NCI-H1436 (cell line): ENCODE data around the gene SURF6.
"Not testable (repeated sequence)": the region's sequence is repeated elsewhere in the genome, so short reads cannot be mapped to it uniquely, and the experiment has no call there.

ENCODE experiments used
- DNase-seq: peaks from one replicate; lab custom pipeline; 2025; lab: John Stamatoyannopoulos, UW

Gene SURF6

DNA sequence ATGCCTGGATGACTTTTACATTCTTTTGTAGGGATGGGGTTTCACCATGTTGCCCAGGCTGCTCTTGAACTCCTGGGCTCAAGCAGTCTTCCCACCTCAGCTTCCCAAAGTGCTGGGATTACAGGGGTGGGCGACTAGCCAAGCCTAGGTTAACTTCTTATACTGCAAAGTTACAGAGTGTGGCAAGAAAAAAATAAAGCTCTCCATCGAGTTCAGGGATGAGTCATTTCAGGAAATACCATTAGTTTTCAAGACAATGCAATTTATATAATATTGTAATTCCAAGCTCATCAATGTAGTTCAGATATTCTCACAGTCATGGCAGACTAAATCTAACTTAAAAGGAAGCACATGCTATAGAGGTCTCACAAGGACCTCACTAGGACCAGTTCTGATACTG, 49.5 kb downstream of the SURF6 start:
- DNase-seq, result no peak

DNA sequence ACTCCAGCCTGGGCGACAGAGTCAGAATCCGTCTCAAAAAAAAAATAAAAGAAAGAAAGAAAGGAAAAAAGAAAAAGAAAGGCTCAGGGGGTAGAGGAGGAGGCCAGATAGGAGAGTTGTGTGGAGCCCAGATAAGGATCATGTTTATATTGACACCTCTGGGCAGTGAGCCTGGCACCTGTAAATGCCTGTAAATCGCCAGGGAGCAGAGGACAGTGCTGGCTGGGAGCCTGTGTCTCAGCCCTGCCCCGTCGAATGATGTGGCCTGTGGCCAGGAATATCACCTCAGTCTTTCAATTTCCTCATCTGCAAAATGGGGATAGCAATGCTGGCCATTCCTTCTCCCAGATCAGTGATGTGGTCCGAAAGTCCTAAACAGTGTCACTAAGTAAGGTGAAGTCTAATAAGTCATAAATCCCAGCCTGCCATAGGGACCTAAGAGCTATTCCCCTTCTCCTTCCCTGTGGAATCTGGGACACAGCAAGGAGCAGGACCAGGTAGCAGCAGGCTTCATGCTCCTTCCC, 50.7 kb downstream of the SURF6 start:
- no peak for DNase-seq

DNA sequence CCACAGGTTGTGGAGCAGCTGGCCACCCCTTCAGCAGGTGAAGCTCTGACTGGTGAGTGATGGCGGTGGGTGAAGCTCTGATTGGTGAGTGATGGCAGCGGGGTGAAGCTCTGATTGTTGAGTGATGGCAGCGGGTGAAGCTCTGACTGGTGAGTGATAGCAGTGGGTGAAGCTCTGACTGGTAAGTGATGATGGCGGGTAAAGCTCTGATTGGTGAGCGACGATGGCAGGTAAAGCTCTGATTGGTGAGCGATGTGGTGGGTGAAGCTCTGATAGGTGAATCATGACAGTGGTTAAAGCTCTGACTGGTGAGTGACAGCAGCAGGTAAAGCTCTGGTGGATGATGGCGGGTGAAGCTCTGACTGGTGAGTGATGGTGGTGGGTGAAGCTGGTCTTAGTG, 51.6 kb downstream of the SURF6 start:
- DNase-seq, result no peak

DNA sequence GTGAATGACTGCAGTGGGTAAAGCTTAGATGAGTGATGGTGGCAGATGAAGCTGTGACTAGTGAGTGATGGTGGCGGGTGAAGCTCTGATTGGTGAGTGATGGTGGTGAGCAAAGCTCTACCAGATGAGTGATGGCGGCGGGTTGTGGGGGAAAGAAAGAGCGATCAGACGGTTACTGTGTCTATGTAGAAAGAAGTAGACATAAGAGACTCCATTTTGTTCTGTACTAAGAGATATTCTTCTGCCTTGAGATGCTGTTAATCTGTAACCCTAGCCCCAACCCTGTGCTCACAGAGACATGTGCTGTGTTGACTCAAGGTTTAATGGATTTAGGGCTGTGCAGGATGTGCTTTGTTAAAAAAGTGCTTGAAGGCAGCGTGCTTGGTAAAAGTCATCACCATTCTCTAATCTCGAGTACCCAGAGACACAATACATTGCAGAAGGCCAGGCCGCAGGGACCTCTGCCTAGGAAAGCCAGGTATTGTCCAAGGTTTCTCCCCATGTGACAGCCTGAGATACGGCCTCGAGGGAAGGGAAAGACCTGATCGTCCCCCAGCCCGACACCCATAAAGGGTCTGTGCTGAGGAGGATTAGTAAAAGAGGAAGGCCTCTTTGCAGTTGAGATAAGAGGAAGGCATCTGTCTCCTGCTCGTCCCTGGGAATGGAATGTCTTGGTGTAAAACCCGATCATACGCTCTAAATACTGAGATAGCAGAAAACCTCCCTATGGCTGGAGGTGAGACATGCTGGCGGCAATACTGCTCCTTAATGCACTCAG, 52.5 kb downstream of the SURF6 start:
- not testable (repeated sequence) for DNase-seq

DNA sequence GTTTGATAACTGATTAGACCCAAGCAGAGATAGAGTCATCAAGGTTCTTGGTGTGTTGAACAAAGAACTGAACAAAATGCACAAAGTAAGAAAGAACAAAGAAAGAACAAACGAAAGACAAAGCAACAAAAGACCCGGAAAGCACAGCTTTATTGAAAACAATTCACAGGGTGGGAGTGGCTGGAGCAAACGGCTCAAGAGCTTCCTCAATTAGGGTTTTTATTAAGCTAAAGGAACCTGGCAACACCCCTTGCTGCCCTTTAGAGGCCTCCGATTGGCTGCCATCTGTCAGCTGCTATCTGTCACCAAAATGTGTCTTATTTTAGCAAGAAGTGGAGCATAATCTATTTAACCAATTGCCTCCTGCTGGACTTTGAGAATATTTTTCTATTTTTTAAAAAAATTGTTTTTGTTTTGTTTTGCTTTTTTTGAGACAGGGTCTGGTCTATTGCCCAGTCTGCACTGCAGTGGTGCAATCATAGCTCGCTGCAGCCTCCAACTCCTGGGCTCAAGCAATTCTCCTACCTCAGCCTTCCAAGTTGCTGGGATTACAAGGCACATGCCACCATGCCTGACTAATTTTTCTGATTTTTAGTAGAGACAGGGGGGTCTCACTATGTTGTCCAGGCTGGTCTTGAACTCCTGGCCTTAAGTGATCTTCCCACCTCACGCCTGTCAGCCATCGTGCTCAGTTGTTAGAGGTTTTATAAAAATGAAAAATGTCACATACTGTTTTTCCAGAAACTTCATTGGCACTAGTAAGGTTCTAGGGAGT, 53.3 kb downstream of the SURF6 start:
- DNase-seq, result no peak

DNA sequence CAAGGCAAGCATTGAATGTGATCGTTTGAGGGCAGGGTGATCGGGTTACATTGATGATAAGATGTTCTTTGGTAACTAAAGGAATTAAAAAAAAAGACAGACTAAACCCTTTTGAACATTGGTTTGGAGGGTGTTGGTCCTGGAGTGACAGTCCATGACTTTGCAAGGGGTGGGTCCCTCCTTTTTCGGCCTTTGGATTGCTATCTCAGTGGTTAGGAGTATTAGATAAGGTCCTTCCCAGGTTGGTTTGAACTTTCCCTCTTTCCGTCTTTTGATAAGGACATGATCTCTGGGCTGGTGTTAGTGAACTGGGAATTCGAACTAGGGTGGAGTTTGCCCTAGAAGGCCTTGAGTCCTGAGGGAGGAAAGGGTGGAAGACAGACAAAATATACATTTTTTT, 55.6 kb downstream of the SURF6 start:
- DNase-seq, result no peak
